Activated naive CD4-positive, alpha-beta T cell treated with anti-CD3 and anti-CD28 coated beads for 36 hours (primary cell): ENCODE results near the gene HOXC10. TPM values are rescaled to one million over a fixed set of nuclear protein-coding genes. Genes with fewer than 3 reads are reported as not detected.

ENCODE experiments used
- CTCF ChIA-PET: fragments of 350-600 bp; sonication (Branson Sonifier 250); formaldehyde crosslinking; loops from one replicate; lab custom pipeline; 2021; ENCODE audit warnings: antibody characterized with exemption; lab: Charles Lee
- DNase-seq: peaks from one replicate; pipeline ENCODE4 v3.0.0-alpha.2; 2020
- H3K27ac Mint-ChIP-seq: one replicate; pipeline ENCODE4 v1.8.0; 2021; ENCODE audit warnings: mild to moderate bottlenecking, mixed read lengths
- H3K27me3 Mint-ChIP-seq: one replicate; pipeline ENCODE4 v1.8.0; 2021; ENCODE audit warnings: low read depth, mixed read lengths
- H3K36me3 Mint-ChIP-seq: one replicate; pipeline ENCODE4 v1.8.0; 2021; ENCODE audit warnings: low read depth, mixed read lengths
- H3K4me1 Mint-ChIP-seq: one replicate; pipeline ENCODE4 v1.8.0; 2021; ENCODE audit warnings: low read depth, mixed read lengths
- H3K4me3 Mint-ChIP-seq: one replicate; pipeline ENCODE4 v1.8.0; 2021; ENCODE audit warnings: mild to moderate bottlenecking, moderate library complexity, mixed read lengths
- H3K9me3 Mint-ChIP-seq: one replicate; pipeline ENCODE4 v1.8.0; 2021; ENCODE audit warnings: mixed read lengths
- intact Hi-C: fragments of 100-400 bp; cut with micrococcal nuclease; formaldehyde crosslinking; loops from one replicate; pipeline ENCODE4 v1.15.1; 2023
- total RNA-seq, 2 experiments: library from RNA; stranded (reverse); gene quantifications; one replicate each; pipeline ENCODE4 v1.2.3, GENCODE V29; 2021

Gene HOXC10
- total RNA-seq, 2 experiments from 2014 or later: not detected

- peaks cover 33% of the 10 kb centered on the region for H3K4me1 Mint-ChIP-seq
- no peaks in the 10 kb centered on the region for H3K9me3 Mint-ChIP-seq
- DNase-seq: no peak
- no peaks in the 10 kb centered on the region for H3K36me3 Mint-ChIP-seq
- CTCF ChIA-PET: no interaction called here
- H3K27ac Mint-ChIP-seq: no peak overlapping the region
- H3K27me3 Mint-ChIP-seq: peaks cover 82% of the 10 kb centered on the region
- intact Hi-C loops: no loop called here
- no peak overlapping the region for H3K4me3 Mint-ChIP-seq
Measured at GRCh38 chr12:53961025-53961761, 23.8 kb upstream of the HOXC10 start.

DNA sequence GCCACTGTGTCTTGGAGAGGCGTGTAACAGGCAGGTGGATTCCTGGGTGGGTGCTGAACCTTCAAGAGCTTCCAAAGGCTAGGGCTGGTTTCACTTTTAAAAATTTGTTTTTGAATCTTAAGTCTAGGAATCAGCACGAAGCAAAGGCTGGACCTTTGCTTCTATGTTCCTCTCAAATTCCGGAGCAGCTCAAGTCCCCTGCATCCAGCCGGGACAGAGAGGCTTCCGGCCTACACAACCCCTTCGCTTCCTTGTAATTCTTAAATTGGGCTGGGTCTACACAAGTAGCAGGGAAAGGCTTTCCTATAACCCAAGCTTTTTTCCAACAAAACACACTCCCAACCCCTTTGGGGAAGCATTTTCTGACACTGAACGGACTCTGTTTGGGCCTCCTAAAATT lies 21.9 kb upstream of the HOXC10 start:
- no peak overlapping the region for H3K4me3 Mint-ChIP-seq
- CTCF ChIA-PET: interaction anchor here (0.6 to 1.4 kb wide), 2 partner anchors 25 to 44 kb away, joined by 3 to 4 read pairs; no protein-coding TSS in a partner anchor
- no peak overlapping the region for H3K27ac Mint-ChIP-seq
- no peak for DNase-seq
- H3K9me3 Mint-ChIP-seq: no peaks in the 10 kb centered on the region
- no peaks in the 10 kb centered on the region for H3K36me3 Mint-ChIP-seq
- intact Hi-C loops: no loop called here
- H3K4me1 Mint-ChIP-seq: peaks cover 32% of the 10 kb centered on the region
- H3K27me3 Mint-ChIP-seq: peaks cover 83% of the 10 kb centered on the region

GRCh38 chr12:53963434-53964314 lies 21.3 kb upstream of the HOXC10 start:
- Mint-ChIP-seq H3K27me3 (peaks cover 83% of the 10 kb centered on the region), H3K9me3 (no peaks in the 10 kb centered on the region), H3K36me3 (no peaks in the 10 kb centered on the region), H3K27ac (no peak overlapping the region), H3K4me3 (no peak overlapping the region), H3K4me1 (peaks cover 32% of the 10 kb centered on the region)
- no peak for DNase-seq
- CTCF ChIA-PET: interaction anchor here (0.6 to 1.4 kb wide), 2 partner anchors 24 to 43 kb away, joined by 3 to 4 read pairs; no protein-coding TSS in a partner anchor
- intact Hi-C loops: no loop called here

- Mint-ChIP-seq H3K36me3 (no peaks in the 10 kb centered on the region), H3K4me1 (peaks cover 33% of the 10 kb centered on the region), H3K4me3 (no peak overlapping the region), H3K27me3 (peaks cover 85% of the 10 kb centered on the region), H3K9me3 (no peaks in the 10 kb centered on the region), H3K27ac (no peak overlapping the region)
- CTCF ChIA-PET: no interaction called here
- intact Hi-C loops: no loop called here
- no peak for DNase-seq
Measured at GRCh38 chr12:53964315-53964713, 20.6 kb upstream of the HOXC10 start.

- H3K4me3 Mint-ChIP-seq: no peak overlapping the region
- no peaks in the 10 kb centered on the region for H3K9me3 Mint-ChIP-seq
- H3K36me3 Mint-ChIP-seq: no peaks in the 10 kb centered on the region
- CTCF ChIA-PET: interaction anchor here (0.8 kb wide), 1 partner anchor 133 kb away, joined by 3 read pairs; no protein-coding TSS in a partner anchor
- intact Hi-C loops: loop anchor here (5.0 kb wide), 1 partner anchor 33 kb away; no protein-coding TSS in a partner anchor
- peaks cover 85% of the 10 kb centered on the region for H3K27me3 Mint-ChIP-seq
- no peak for DNase-seq
- H3K4me1 Mint-ChIP-seq: peaks cover 31% of the 10 kb centered on the region
- H3K27ac Mint-ChIP-seq: no peak overlapping the region
Measured at GRCh38 chr12:53965281-53966084, 19.5 kb upstream of the HOXC10 start.

DNA sequence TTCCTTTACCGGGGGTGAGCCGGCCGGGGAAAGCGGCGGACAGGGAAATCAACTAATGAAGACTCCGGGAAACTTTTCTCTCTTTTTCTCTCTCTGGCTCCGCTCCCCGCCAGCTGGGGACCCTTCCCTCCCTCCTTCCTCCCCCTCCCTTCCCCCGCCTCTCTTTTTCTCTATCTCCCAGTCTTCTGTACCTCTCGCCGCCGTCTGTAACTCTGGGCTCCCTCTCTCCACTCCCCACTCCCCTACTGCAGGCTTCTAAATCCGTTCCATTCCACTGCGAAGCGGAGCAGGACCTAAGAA lies 18.9 kb upstream of the HOXC10 start:
- Mint-ChIP-seq H3K4me1 (peaks cover 30% of the 10 kb centered on the region), H3K27me3 (peaks cover 89% of the 10 kb centered on the region), H3K36me3 (no peaks in the 10 kb centered on the region), H3K9me3 (no peaks in the 10 kb centered on the region), H3K4me3 (peak overlapping the region; percentile 22), H3K27ac (no peak overlapping the region)
- intact Hi-C loops: loop anchor here (5.0 kb wide), 1 partner anchor 34 kb away; no protein-coding TSS in a partner anchor
- DNase-seq: no peak
- CTCF ChIA-PET: interaction anchor here (1.0 kb wide), 1 partner anchor 64 kb away, joined by 3 read pairs; no protein-coding TSS in a partner anchor

- H3K9me3 Mint-ChIP-seq: no peaks in the 10 kb centered on the region
- no peak overlapping the region for H3K27ac Mint-ChIP-seq
- DNase-seq: no peak
- peak overlapping the region; percentile 22 for H3K4me3 Mint-ChIP-seq
- peaks cover 94% of the 10 kb centered on the region for H3K27me3 Mint-ChIP-seq
- intact Hi-C loops: loop anchor here (5.0 kb wide), 1 partner anchor 34 kb away; no protein-coding TSS in a partner anchor
- H3K36me3 Mint-ChIP-seq: no peaks in the 10 kb centered on the region
- CTCF ChIA-PET: interaction anchor here (1.0 kb wide), 1 partner anchor 64 kb away, joined by 3 read pairs; no protein-coding TSS in a partner anchor
- H3K4me1 Mint-ChIP-seq: peaks cover 30% of the 10 kb centered on the region
Measured at GRCh38 chr12:53966385-53967133, 18.4 kb upstream of the HOXC10 start.

DNA sequence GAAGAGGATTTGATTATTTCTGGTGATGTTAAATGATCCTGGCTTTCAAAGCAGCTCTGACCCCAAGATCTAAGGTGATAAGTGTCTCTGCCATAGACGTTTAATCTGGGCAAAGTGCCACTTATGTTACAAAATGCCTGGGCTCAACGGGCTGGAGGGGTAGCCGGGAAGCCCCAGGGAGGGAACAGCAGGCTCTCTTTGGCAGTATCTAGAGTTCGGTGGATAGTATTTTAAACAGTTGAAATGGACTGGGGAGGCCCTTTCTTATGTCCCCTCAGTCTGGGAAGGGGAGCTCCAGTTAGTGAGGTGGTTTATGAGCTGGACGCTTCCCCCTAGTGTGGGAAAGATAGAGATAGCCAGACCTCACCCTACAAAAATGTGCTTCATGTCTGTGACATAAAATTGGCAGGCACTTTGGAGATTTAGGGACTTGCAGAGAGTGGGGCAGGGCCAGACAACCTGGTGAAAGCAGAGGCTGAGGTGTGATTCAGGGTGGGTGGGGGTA lies 17.5 kb upstream of the HOXC10 start:
- no peaks in the 10 kb centered on the region for H3K9me3 Mint-ChIP-seq
- H3K27ac Mint-ChIP-seq: no peak overlapping the region
- H3K36me3 Mint-ChIP-seq: no peaks in the 10 kb centered on the region
- intact Hi-C loops: loop anchor here (5.0 kb wide), 1 partner anchor 35 kb away; no protein-coding TSS in a partner anchor
- peaks cover 98% of the 10 kb centered on the region for H3K27me3 Mint-ChIP-seq
- CTCF ChIA-PET: no interaction called here
- no peak for DNase-seq
- no peak overlapping the region for H3K4me3 Mint-ChIP-seq
- peaks cover 30% of the 10 kb centered on the region for H3K4me1 Mint-ChIP-seq

DNA sequence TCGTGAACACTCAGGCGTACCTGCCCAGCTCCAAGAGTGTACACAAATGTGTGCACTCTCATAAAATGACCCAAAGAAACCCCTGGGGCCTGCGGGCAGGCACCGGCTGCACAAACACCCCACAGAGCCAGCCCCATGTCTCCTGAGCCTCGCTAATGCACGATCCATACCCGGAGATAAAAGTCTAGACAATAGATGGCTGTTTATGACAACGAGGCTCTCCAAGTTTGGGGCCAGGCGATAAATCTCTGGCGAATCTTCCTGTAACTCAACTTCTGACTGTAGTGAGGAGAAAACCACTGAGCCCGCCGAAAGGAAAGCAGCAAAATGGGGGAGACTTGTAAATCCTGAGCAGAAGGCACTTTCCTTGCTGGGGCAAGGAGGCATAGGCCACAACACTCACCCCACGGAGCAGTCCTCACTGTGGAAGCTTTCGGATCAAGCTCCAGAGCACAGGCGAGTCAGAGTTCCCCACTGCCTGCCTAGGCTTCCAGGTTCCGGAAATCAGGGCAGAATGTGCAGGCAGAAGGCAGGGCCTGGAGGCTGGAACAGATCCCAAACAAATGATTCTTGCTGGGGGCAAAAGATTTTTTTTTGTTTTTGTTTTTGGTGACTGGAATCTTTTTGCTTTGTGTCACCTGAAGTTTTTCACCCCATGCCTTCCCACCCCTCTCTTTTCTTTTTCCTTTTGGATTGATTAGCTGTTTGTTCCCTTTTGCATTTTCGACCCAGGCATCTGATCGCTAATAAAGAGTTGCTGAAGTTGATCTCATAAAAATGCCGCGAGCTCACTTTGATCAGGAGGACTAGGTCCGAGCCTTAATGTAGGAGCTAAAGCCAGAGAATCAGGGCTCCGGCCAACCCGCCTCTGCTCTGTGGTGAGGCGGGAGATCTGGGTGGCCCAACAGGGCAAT lies 16.5 kb upstream of the HOXC10 start:
- peaks cover 2% of the 10 kb centered on the region for H3K9me3 Mint-ChIP-seq
- CTCF ChIA-PET: interaction anchor here (0.9 kb wide), 1 partner anchor 40 kb away, joined by 4 read pairs; the partner anchor contains the start of gene HOXC8
- no peak for DNase-seq

GRCh38 chr12:53969588-53970259 lies 15.2 kb upstream of the HOXC10 start:
- Mint-ChIP-seq H3K27me3 (peaks cover 90% of the 10 kb centered on the region), H3K4me1 (peaks cover 32% of the 10 kb centered on the region), H3K36me3 (peaks cover 5% of the 10 kb centered on the region), H3K4me3 (no peak overlapping the region), H3K27ac (no peak overlapping the region), H3K9me3 (peaks cover 2% of the 10 kb centered on the region)
- DNase-seq: no peak
- intact Hi-C loops: loop anchor here (5.0 kb wide), 2 partner anchors 37 to 83 kb away; partner anchors contain the start of gene HOXC4
- CTCF ChIA-PET: interaction anchor here (1.0 kb wide), 1 partner anchor 15 kb away, joined by 3 read pairs; the partner anchor contains the start of gene HOXC10

More for the DNA sequence above, 16.5 kb upstream of the HOXC10 start:
- Mint-ChIP-seq H3K4me1 (peaks cover 35% of the 10 kb centered on the region), H3K27me3 (peaks cover 98% of the 10 kb centered on the region), H3K4me3 (no peak overlapping the region), H3K36me3 (peaks cover 5% of the 10 kb centered on the region), H3K27ac (no peak overlapping the region)
- intact Hi-C loops: loop anchor here (5.0 kb wide), 1 partner anchor 36 kb away; no protein-coding TSS in a partner anchor
